Measurements from ENCODE around the gene TBC1D22A.

GRCh38 chr22:47072642-47072967, 310.2 kb downstream of the TBC1D22A start:
- TF ChIP-seq CTCF (IDR thresholded peaks at IDR 0.05) (no peak), EP300 (IDR thresholded peaks at IDR 0.05) (no peak), POLR2A (IDR thresholded peaks at IDR 0.05) (no peak)

Data from ovary (tissue), 3 donors.